GM12878 (cell line): ENCODE results near the gene CARM1.

Experiments used
- EZH2 ChIP-seq: IDR thresholded peaks from 2 replicates; pipeline ENCODE4 v1.6.1; 2012; ENCODE audit warnings: low read depth, mild to moderate bottlenecking, control low read depth, inconsistent platforms, low read length, borderline replicate concordance; ENCODE audit not compliant: control insufficient read depth
- IKZF2 ChIP-seq, 2 experiments: fragments of 450-650 bp; IDR thresholded peaks; 2 replicates each; pipeline ENCODE4 v1.6.1; 2017; ENCODE audit warnings: mild to moderate bottlenecking in 2 of 2, moderate library complexity in 2 of 2
- POLR2A ChIP-seq: IDR thresholded peaks from 2 replicates; pipeline ENCODE4 v1.6.1; 2011; ENCODE audit warnings: low read depth, mild to moderate bottlenecking, low read length
- POLR2AphosphoS5 ChIP-seq: IDR thresholded peaks from 2 replicates; pipeline ENCODE4 v1.6.1; 2011; ENCODE audit warnings: mild to moderate bottlenecking, low read length, inconsistent platforms
- RELA ChIP-seq: fragments of 450-650 bp; IDR thresholded peaks from 2 replicates; pipeline ENCODE4 v1.8.0; 2014; ENCODE audit warnings: borderline replicate concordance; ENCODE audit not compliant: partially characterized antibody
- SIN3A ChIP-seq: IDR thresholded peaks from 2 replicates; pipeline ENCODE4 v1.6.1; 2012; ENCODE audit warnings: low read depth, low read length, improper control_type of control experiment
- TF ChIP-seq, protein P1 (sequence below), 3 experiments: IDR thresholded peaks in 2 of 3; conservative IDR thresholded peaks in 1 of 3; 2 replicates each; pipeline ENCODE4 v1.5.1; 2011; ENCODE audit warnings: low read depth in 3 of 3, low read length in 3 of 3, mild to moderate bottlenecking in 3 of 3, control low read depth in 2 of 3, moderate library complexity in 2 of 3, inconsistent platforms in 1 of 3, mixed read lengths in 1 of 3; ENCODE audit not compliant: control insufficient read depth in 2 of 3, insufficient read depth in 1 of 3; ENCODE audit errors: extremely low read depth in 1 of 3
- TF ChIP-seq, protein P2 (sequence below): IDR thresholded peaks from 2 replicates; pipeline ENCODE4 v1.6.1; 2012; ENCODE audit warnings: low read depth, low read length, improper control_type of control experiment

GRCh38 chr19:10854350-10855089, 16.8 kb upstream of the CARM1 start:
- TF ChIP-seq, protein P1, sequence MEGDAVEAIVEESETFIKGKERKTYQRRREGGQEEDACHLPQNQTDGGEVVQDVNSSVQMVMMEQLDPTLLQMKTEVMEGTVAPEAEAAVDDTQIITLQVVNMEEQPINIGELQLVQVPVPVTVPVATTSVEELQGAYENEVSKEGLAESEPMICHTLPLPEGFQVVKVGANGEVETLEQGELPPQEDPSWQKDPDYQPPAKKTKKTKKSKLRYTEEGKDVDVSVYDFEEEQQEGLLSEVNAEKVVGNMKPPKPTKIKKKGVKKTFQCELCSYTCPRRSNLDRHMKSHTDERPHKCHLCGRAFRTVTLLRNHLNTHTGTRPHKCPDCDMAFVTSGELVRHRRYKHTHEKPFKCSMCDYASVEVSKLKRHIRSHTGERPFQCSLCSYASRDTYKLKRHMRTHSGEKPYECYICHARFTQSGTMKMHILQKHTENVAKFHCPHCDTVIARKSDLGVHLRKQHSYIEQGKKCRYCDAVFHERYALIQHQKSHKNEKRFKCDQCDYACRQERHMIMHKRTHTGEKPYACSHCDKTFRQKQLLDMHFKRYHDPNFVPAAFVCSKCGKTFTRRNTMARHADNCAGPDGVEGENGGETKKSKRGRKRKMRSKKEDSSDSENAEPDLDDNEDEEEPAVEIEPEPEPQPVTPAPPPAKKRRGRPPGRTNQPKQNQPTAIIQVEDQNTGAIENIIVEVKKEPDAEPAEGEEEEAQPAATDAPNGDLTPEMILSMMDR (IDR thresholded peaks at IDR 0.05 in 2 of 3, conservative IDR thresholded peaks at IDR 0.05 in 1 of 3; ENCODE audit: control insufficient read depth in 2 of 3, extremely low read depth in 1 of 3, insufficient read depth in 1 of 3, low read depth in 3 of 3, low read length in 3 of 3): no peak
- TF ChIP-seq POLR2A: no peak
- TF ChIP-seq, protein P2, sequence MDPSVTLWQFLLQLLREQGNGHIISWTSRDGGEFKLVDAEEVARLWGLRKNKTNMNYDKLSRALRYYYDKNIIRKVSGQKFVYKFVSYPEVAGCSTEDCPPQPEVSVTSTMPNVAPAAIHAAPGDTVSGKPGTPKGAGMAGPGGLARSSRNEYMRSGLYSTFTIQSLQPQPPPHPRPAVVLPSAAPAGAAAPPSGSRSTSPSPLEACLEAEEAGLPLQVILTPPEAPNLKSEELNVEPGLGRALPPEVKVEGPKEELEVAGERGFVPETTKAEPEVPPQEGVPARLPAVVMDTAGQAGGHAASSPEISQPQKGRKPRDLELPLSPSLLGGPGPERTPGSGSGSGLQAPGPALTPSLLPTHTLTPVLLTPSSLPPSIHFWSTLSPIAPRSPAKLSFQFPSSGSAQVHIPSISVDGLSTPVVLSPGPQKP: no peak
- no peak for TF ChIP-seq RELA
- TF ChIP-seq EZH2: no peak
- no peak for TF ChIP-seq SIN3A
- TF ChIP-seq POLR2AphosphoS5: no peak
- TF ChIP-seq IKZF2 (IDR thresholded peaks at IDR 0.05): no peak
